HG03378 (cell line): ENCODE data around the gene TBK1.
"Not testable (repeated sequence)": the region's sequence is repeated elsewhere in the genome, so short reads cannot be mapped to it uniquely, and the experiment has no call there.

Experiments
- ATAC-seq: cut with Tn5 transposase; IDR thresholded peaks from one replicate; pipeline ENCODE4 v1.9.1; 2021; ENCODE audit warnings: mild to moderate bottlenecking, moderate library complexity; ENCODE audit not compliant: unreplicated experiment

The TBK1 gene

GRCh38 chr12:64538121-64538520 is 86.2 kb downstream of the TBK1 start:
- ATAC-seq = no peak

GRCh38 chr12:64542409-64543047 is 90.6 kb downstream of the TBK1 start:
- ATAC-seq = not testable (repeated sequence)

DNA sequence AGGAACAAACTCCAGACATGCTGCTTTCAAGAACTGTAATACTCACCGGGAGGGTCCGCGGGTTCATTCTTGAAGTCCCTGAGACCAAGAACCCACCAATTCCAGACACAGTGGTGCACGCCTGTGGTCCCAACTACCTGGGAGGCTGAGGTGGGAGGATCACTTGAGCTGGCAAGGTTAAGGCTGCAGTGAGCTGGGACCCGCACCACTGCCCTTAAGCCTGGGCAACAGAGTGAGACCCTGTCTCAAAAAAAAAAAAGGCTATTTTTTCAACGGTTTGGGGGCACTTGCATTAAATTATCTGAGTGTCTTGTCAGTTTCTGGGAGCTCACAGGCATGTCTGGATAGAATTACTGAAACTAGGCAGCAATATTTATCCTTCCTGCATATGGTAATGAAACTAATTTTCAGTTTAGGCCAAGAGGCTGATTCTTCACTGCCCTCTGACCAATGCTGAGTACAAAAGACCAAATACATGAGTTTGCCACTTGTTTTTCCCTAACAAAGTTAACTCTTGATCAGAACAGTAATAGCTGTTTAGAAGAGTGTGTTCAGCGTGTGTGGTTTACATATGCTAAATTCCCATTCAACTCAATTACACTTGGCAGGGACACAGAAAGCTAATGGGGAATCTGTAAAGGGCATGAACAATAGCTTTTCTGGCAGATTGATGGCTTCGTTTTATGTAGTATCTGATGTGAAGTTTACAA is 92.6 kb downstream of the TBK1 start:
- ATAC-seq = no peak

- ATAC-seq = no peak
These were observed 93.1 kb downstream of the TBK1 start for GRCh38 chr12:64545081-64545382.

DNA sequence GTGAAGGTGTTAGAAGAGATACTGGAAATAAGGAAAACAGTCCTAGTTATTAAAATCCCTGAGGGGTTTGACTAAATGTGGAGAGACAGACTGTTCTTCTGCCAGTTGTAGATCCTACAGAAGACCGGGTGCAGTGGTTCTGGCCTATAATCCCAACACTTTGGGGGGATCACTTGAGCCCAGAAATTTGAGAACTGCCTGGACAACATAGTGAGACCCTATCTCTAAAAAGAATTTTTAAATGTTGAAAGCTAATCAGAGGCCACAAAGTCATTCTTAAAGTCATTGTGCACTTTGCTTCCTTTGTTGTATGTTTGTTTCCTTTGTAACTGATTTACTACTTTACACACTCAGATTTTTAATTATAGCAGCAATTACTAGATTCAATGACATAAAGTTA is 97.2 kb downstream of the TBK1 start:
- no peak for ATAC-seq

DNA sequence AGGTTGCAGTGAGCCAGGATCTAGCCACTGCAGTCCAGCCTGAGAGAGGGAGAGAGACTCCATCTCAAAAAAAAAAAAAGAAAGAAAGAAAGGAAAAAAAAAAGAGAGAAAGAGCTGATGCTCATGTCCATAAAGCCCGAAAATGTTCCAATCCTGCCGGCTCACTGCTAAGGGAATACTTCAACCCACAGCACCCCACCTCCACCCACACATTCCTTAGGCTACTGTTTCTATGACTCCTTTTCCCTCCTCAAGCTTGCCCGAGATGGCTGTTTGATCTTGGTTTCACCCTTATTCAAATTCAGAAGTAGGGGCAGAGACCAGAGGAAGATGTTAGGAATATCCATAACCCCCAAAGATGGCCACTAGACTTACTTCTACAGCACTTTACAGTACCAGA is 98.8 kb downstream of the TBK1 start:
- ATAC-seq = no peak

- ATAC-seq = no peak
These were observed 99.8 kb downstream of the TBK1 start for GRCh38 chr12:64551676-64552075.
